ENCODE results near the gene CPN2. TPM values are rescaled to one million over a fixed set of nuclear protein-coding genes. Genes with fewer than 3 reads are reported as not detected.

CPN2 gene
- total RNA-seq, 2 experiments from 2014 or later: not detected

- TF ChIP-seq CTCF (conservative IDR thresholded peaks at IDR 0.05; ENCODE audit: low read length): no peak
- no peak for TF ChIP-seq EZH2phosphoT487 (IDR thresholded peaks at IDR 0.05; ENCODE audit: borderline replicate concordance, low read depth, low read length)
- Histone ChIP-seq H3K9me3 (ENCODE audit: low read length) (no peaks in the 10 kb centered on the region), H3K4me2 (ENCODE audit: low read length) (no peak overlapping the region), H3K9me2 (ENCODE audit: insufficient read depth, low read length) (no peaks in the 10 kb centered on the region), H2AFZ (ENCODE audit: low read length) (no peak overlapping the region), H3K36me3 (ENCODE audit: insufficient read depth, low read length) (no peaks in the 10 kb centered on the region), H3K4me1 (ENCODE audit: insufficient read depth, low read length, poor library complexity, severe bottlenecking) (peaks cover 14% of the 10 kb centered on the region), H3K27ac (ENCODE audit: low read depth, low read length, poor library complexity, severe bottlenecking) (no peak overlapping the region), H4K20me1 (ENCODE audit: insufficient read depth, low read length) (no peaks in the 10 kb centered on the region), H3K79me2 (ENCODE audit: insufficient read depth, low read depth, low read length) (no peaks in the 10 kb centered on the region), H3K4me3 (ENCODE audit: low read depth, low read length, poor library complexity, severe bottlenecking) (no peak overlapping the region)
- no TSS peak for BruUV-seq (replicated peaks)
- ChIA-PET POLR2A (no interaction called here), CTCF (ENCODE audit: unreplicated experiment) (no interaction called here)
- no peak for DNase-seq (ENCODE audit: low spot score)
- intact Hi-C loops (cut with micrococcal nuclease; ENCODE audit: unreplicated experiment): no loop called here
These were observed 14.4 kb upstream of the CPN2 start for GRCh38 chr3:194365526-194365925.

- no peaks in the 10 kb centered on the region for H4K20me1 ChIP-seq (ENCODE audit: insufficient read depth, low read length)
- no peaks in the 10 kb centered on the region for H3K79me2 ChIP-seq (ENCODE audit: insufficient read depth, low read depth, low read length)
- CTCF ChIA-PET (ENCODE audit: unreplicated experiment): no interaction called here
- H3K4me2 ChIP-seq (ENCODE audit: low read length): no peak overlapping the region
- no peak overlapping the region for H3K4me3 ChIP-seq (ENCODE audit: low read depth, low read length, poor library complexity, severe bottlenecking)
- TF ChIP-seq CTCF (conservative IDR thresholded peaks at IDR 0.05; ENCODE audit: low read length) (no peak), EZH2phosphoT487 (IDR thresholded peaks at IDR 0.05; ENCODE audit: borderline replicate concordance, low read depth, low read length) (no peak)
- H3K9me2 ChIP-seq (ENCODE audit: insufficient read depth, low read length): no peaks in the 10 kb centered on the region
- DNase-seq (ENCODE audit: low spot score): no peak
- no peak overlapping the region for H2AFZ ChIP-seq (ENCODE audit: low read length)
- POLR2A ChIA-PET: no interaction called here
- intact Hi-C loops (cut with micrococcal nuclease; ENCODE audit: unreplicated experiment): no loop called here
- no TSS peak for BruUV-seq (replicated peaks)
- peaks cover 14% of the 10 kb centered on the region for H3K4me1 ChIP-seq (ENCODE audit: insufficient read depth, low read length, poor library complexity, severe bottlenecking)
- H3K9me3 ChIP-seq (ENCODE audit: low read length): no peaks in the 10 kb centered on the region
- no peak overlapping the region for H3K27ac ChIP-seq (ENCODE audit: low read depth, low read length, poor library complexity, severe bottlenecking)
- H3K36me3 ChIP-seq (ENCODE audit: insufficient read depth, low read length): no peaks in the 10 kb centered on the region
These were observed 13.7 kb upstream of the CPN2 start for GRCh38 chr3:194364652-194365434.

GRCh38 chr3:194364314-194364651, 13.2 kb upstream of the CPN2 start:
- ChIA-PET POLR2A (interaction anchor here (0.5 kb wide), 1 partner anchor 10 kb away, joined by 3 read pairs; no protein-coding TSS in a partner anchor), CTCF (ENCODE audit: unreplicated experiment) (no interaction called here)
- Histone ChIP-seq H3K4me3 (ENCODE audit: low read depth, low read length, poor library complexity, severe bottlenecking) (no peak overlapping the region), H4K20me1 (ENCODE audit: insufficient read depth, low read length) (no peaks in the 10 kb centered on the region), H3K36me3 (ENCODE audit: insufficient read depth, low read length) (no peaks in the 10 kb centered on the region), H3K4me2 (ENCODE audit: low read length) (no peak overlapping the region), H3K9me2 (ENCODE audit: insufficient read depth, low read length) (no peaks in the 10 kb centered on the region), H3K4me1 (ENCODE audit: insufficient read depth, low read length, poor library complexity, severe bottlenecking) (peaks cover 14% of the 10 kb centered on the region), H3K27ac (ENCODE audit: low read depth, low read length, poor library complexity, severe bottlenecking) (no peak overlapping the region), H3K9me3 (ENCODE audit: low read length) (no peaks in the 10 kb centered on the region), H3K79me2 (ENCODE audit: insufficient read depth, low read depth, low read length) (no peaks in the 10 kb centered on the region), H2AFZ (ENCODE audit: low read length) (no peak overlapping the region)
- no peak for TF ChIP-seq EZH2phosphoT487 (IDR thresholded peaks at IDR 0.05; ENCODE audit: borderline replicate concordance, low read depth, low read length)
- no TSS peak for BruUV-seq (replicated peaks)
- no peak for DNase-seq (ENCODE audit: low spot score)
- intact Hi-C loops (cut with micrococcal nuclease; ENCODE audit: unreplicated experiment): no loop called here

Data from OCI-LY7 (cell line).